ENCODE results near the gene MYO6. TPM values are rescaled to one million over a fixed set of nuclear protein-coding genes. Genes with fewer than 3 reads are reported as not detected.
A peak's percentile ranks its signal among the peaks of the same experiment; 100 is the strongest.
"Not testable (repeated sequence)": the region's sequence is repeated elsewhere in the genome, so short reads cannot be mapped to it uniquely, and the experiment has no call there.

MYO6 gene
- total RNA-seq = 1 to 10 TPM; 3.7 to 9.2 (median 6.6) TPM
- total RNA-seq (2013) = 5.3 TPM

DNA sequence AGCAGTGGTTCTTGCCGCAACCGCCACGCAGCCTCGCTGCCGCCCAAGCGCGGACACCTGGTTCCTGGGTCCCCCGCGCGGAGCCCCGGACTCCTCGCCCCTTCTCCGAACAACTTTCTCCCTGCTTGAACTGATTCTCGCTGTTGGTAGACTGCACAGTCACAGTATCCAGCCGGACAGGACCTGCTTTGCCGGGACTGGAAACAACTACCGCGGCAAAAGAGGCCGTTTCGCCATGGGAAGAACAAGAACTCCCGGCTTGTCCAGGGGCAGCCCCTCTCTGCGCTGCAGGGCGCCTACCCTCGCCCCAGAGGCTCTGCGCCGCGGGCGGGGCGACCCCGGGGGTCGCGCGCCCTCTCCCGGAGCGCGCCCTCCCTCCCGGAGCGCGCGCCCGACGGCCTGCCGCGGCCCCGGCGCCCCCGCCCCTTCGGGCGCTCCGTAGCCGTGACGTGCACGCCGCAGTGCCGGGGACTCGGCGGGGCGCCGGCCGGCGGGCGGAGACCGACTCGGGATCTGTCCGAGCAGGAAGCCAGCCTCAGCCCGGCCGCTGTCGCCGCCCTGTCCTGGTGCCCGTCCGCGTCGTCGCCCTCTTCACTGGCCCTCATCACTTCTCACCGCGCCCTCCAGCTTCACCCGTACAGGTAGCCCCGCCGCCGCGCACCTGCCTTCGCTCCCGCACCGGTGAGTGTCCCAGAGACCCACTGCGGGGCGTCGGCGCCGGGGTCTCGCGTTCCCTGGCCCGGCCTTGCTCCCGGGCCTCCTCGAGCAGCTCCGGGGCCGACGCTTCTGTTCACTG, at the start of gene MYO6:
Gene MYO6 (plus strand): TSS at position 497 of the 796 bp plus-strand sequence. CDS start 68,309 bp downstream, outside the sequence.
- Mint-ChIP-seq H3K9me3 (no peaks in the 10 kb centered on the region), H3K27ac (peak within 1 kb of the TSS; percentile 74 to 86), H3K27me3 (ENCODE audit: low read depth in 2 of 2) (peaks cover 24 to 25% of the 10 kb centered on the region in 2 donors), H3K36me3 (peaks cover 7% of the 10 kb centered on the region), H3K4me1 (peaks cover 6 to 15% of the 10 kb centered on the region in 2 donors), H3K4me3 (peak within 1 kb of the TSS; percentile 93)
- no peaks in the 10 kb centered on the region for H3K36me3 ChIP-seq (ENCODE audit: control insufficient read depth, insufficient read depth, low read length)
- no peaks in the 10 kb centered on the region for H3K9me3 ChIP-seq (ENCODE audit: control insufficient read depth, insufficient read depth, low read length)
- intact Hi-C loops (cut with micrococcal nuclease) = no loop called here
- H3K27me3 ChIP-seq (ENCODE audit: control insufficient read depth, insufficient read depth, low read length) = peaks cover 4% of the 10 kb centered on the region
- H3K4me1 ChIP-seq (ENCODE audit: control insufficient read depth, insufficient read depth, low read length) = peaks cover 8% of the 10 kb centered on the region
- ATAC-seq (peak; percentile 86 to 87 (median 86)), DNase-seq (peak; percentile 33 to 67)
- TF ChIP-seq, protein P1, sequence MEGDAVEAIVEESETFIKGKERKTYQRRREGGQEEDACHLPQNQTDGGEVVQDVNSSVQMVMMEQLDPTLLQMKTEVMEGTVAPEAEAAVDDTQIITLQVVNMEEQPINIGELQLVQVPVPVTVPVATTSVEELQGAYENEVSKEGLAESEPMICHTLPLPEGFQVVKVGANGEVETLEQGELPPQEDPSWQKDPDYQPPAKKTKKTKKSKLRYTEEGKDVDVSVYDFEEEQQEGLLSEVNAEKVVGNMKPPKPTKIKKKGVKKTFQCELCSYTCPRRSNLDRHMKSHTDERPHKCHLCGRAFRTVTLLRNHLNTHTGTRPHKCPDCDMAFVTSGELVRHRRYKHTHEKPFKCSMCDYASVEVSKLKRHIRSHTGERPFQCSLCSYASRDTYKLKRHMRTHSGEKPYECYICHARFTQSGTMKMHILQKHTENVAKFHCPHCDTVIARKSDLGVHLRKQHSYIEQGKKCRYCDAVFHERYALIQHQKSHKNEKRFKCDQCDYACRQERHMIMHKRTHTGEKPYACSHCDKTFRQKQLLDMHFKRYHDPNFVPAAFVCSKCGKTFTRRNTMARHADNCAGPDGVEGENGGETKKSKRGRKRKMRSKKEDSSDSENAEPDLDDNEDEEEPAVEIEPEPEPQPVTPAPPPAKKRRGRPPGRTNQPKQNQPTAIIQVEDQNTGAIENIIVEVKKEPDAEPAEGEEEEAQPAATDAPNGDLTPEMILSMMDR (IDR thresholded peaks at IDR 0.05) = no peak
- peak within 1 kb of the TSS; percentile 30 for H3K27ac ChIP-seq (ENCODE audit: low read length)
- under 1% methylated on average over 97 of the region's 97 CpGs for WGBS (ENCODE audit: insufficient coverage)
- H3K4me3 ChIP-seq (ENCODE audit: low read length) = peak within 1 kb of the TSS; percentile 68

DNA sequence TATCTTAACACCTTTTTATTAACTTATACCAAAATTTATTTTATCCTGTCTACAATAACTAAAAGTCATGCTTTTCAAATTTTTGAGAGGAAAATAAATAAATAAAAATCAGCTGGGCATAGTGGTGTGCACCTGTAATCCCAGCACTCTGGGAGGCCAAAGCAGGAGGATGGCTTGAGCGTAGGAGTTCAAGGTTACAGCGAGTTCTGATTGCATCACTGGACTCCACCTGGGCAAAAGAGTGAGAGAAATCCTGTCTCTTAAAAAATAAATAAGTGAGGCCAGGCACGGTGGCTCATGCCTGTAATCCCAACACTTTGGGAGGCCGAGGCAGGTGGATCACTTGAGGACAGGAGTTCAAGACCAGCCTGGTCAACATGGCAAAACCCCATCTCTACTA, 40.7 kb upstream of the MYO6 start:
- H3K9me3 ChIP-seq (ENCODE audit: control insufficient read depth, insufficient read depth, low read length); H3K4me1 ChIP-seq (ENCODE audit: control insufficient read depth, insufficient read depth, low read length); H3K27ac Mint-ChIP-seq; H3K4me3 ChIP-seq (ENCODE audit: low read length); intact Hi-C loops (cut with micrococcal nuclease); H3K4me1 Mint-ChIP-seq; H3K4me3 Mint-ChIP-seq; H3K9me3 Mint-ChIP-seq; DNase-seq; H3K27me3 ChIP-seq (ENCODE audit: control insufficient read depth, insufficient read depth, low read length); ATAC-seq; H3K27me3 Mint-ChIP-seq (ENCODE audit: low read depth in 2 of 2); H3K36me3 Mint-ChIP-seq; H3K27ac ChIP-seq (ENCODE audit: low read length): not testable (repeated sequence)
- 98% methylated on average over 4 of the region's 4 CpGs for WGBS (ENCODE audit: insufficient coverage)
- H3K36me3 ChIP-seq (ENCODE audit: control insufficient read depth, insufficient read depth, low read length) = peaks cover 39% of the 10 kb centered on the region

DNA sequence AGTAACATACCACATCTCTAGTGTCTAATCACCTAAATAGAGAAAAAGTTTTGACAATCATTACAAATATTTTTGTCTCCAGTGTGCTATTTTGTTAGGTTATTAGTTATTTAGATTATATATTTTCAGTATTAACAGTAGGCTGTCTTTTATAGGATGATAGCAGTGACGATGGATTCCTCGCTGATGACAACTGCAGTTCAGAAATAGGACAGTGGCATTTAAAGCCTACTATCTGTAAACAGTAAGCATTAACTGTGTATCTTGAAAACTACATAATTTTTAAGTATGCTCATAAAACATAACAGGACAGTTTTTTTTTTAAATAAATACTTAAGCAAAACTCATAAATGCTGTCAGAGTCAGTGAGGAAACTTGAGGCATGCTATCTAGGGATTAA, 37.9 kb upstream of the MYO6 start:
- no peaks in the 10 kb centered on the region for H3K4me1 ChIP-seq (ENCODE audit: control insufficient read depth, insufficient read depth, low read length)
- no peaks in the 10 kb centered on the region for H3K27me3 Mint-ChIP-seq (ENCODE audit: low read depth in 2 of 2)
- peaks cover 18% of the 10 kb centered on the region for H3K36me3 Mint-ChIP-seq
- no peak overlapping the region for H3K4me3 ChIP-seq (ENCODE audit: low read length)
- no peaks in the 10 kb centered on the region for H3K9me3 ChIP-seq (ENCODE audit: control insufficient read depth, insufficient read depth, low read length)
- 100% methylated on average over 2 of the region's 2 CpGs for WGBS (ENCODE audit: insufficient coverage)
- no peaks in the 10 kb centered on the region for H3K4me1 Mint-ChIP-seq
- ATAC-seq (no peak), DNase-seq (no peak)
- H3K4me3 Mint-ChIP-seq = no peak overlapping the region
- TF ChIP-seq, protein P1 (IDR thresholded peaks at IDR 0.05) = no peak
- no peak overlapping the region for H3K27ac ChIP-seq (ENCODE audit: low read length)
- intact Hi-C loops (cut with micrococcal nuclease) = no loop called here
- peaks cover 62% of the 10 kb centered on the region for H3K36me3 ChIP-seq (ENCODE audit: control insufficient read depth, insufficient read depth, low read length)
- no peaks in the 10 kb centered on the region for H3K9me3 Mint-ChIP-seq
- no peak overlapping the region for H3K27ac Mint-ChIP-seq
- no peaks in the 10 kb centered on the region for H3K27me3 ChIP-seq (ENCODE audit: control insufficient read depth, insufficient read depth, low read length)

DNA sequence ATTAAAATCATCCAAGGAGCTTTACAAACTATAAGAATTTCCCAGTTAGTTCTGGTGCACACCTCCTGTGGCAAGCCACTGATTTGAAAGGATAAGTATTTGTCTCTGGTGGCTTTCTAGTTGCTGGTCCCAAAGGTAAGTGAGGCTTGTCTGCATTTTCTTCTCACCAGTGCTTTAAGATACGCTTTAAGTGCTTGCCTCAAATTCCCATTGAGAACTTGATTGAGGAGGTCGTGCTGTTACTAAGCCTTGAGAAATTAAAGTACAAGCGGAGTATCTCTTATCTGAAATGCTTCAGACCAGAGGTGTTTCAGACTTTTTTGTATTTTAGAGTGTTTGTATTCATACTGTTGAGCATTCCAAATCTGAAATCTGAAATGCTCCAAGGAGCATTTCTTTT, 29.9 kb upstream of the MYO6 start:
- ATAC-seq = no peak
- no peaks in the 10 kb centered on the region for H3K4me1 Mint-ChIP-seq
- no peak for DNase-seq

More for the DNA sequence above, 29.9 kb upstream of the MYO6 start:
- Mint-ChIP-seq H3K36me3 (peaks cover 15% of the 10 kb centered on the region), H3K4me3 (no peak overlapping the region), H3K27ac (no peak overlapping the region), H3K9me3 (no peaks in the 10 kb centered on the region), H3K27me3 (ENCODE audit: low read depth in 2 of 2) (no peaks in the 10 kb centered on the region)
- TF ChIP-seq, protein P1 (IDR thresholded peaks at IDR 0.05) = no peak
- Histone ChIP-seq H3K9me3 (ENCODE audit: control insufficient read depth, insufficient read depth, low read length) (no peaks in the 10 kb centered on the region), H3K36me3 (ENCODE audit: control insufficient read depth, insufficient read depth, low read length) (peaks cover 21% of the 10 kb centered on the region), H3K4me3 (ENCODE audit: low read length) (no peak overlapping the region), H3K4me1 (ENCODE audit: control insufficient read depth, insufficient read depth, low read length) (no peaks in the 10 kb centered on the region), H3K27ac (ENCODE audit: low read length) (no peak overlapping the region), H3K27me3 (ENCODE audit: control insufficient read depth, insufficient read depth, low read length) (no peaks in the 10 kb centered on the region)
- 97% methylated on average over 3 of the region's 3 CpGs for WGBS (ENCODE audit: insufficient coverage)
- intact Hi-C loops (cut with micrococcal nuclease) = no loop called here

Data from natural killer cell (primary cell).